ENCODE data around the gene TAC4.
"Not testable (repeated sequence)": the region's sequence is repeated elsewhere in the genome, so short reads cannot be mapped to it uniquely, and the experiment has no call there.

The TAC4 gene

GRCh38 chr17:49842371-49842770 is 5.5 kb downstream of the TAC4 start:
- DNase-seq, result no peak

- no peak for DNase-seq
These were observed 6.3 kb downstream of the TAC4 start for GRCh38 chr17:49841548-49841947.

- DNase-seq, result no peak
These were observed 8.4 kb downstream of the TAC4 start for GRCh38 chr17:49839455-49839854.

GRCh38 chr17:49836111-49837030 is 11.5 kb downstream of the TAC4 start:
- no peak for DNase-seq

- DNase-seq, result no peak
These were observed 12.4 kb downstream of the TAC4 start for GRCh38 chr17:49835472-49835871.

GRCh38 chr17:49834118-49834743 is 13.6 kb downstream of the TAC4 start:
- no peak for DNase-seq

GRCh38 chr17:49832840-49833599 is 14.8 kb downstream of the TAC4 start:
- no peak for DNase-seq

GRCh38 chr17:49830605-49831004 is 17.3 kb downstream of the TAC4 start:
- DNase-seq, result no peak

- DNase-seq, result no peak
These were observed 18.8 kb downstream of the TAC4 start for GRCh38 chr17:49829026-49829425.

- DNase-seq, result not testable (repeated sequence)
These were observed 19.5 kb downstream of the TAC4 start for GRCh38 chr17:49828325-49828724.

- DNase-seq, result no peak
These were observed 22.2 kb downstream of the TAC4 start for GRCh38 chr17:49825645-49826044.

- no peak for DNase-seq
These were observed 24.3 kb downstream of the TAC4 start for GRCh38 chr17:49823614-49824013.

- no peak for DNase-seq
These were observed 25.0 kb downstream of the TAC4 start for GRCh38 chr17:49822829-49823228.

- peak in 2 of 3 experiments; percentile 4 to 44 for DNase-seq
These were observed 26.0 kb downstream of the TAC4 start for GRCh38 chr17:49821916-49822315.

- DNase-seq, result no peak
These were observed 26.4 kb downstream of the TAC4 start for GRCh38 chr17:49821466-49821865.

- no peak for DNase-seq
These were observed 27.1 kb downstream of the TAC4 start for GRCh38 chr17:49820773-49821172.

- no peak for DNase-seq
These were observed 28.2 kb downstream of the TAC4 start for GRCh38 chr17:49819651-49820050.

- no peak for DNase-seq
These were observed 28.7 kb downstream of the TAC4 start for GRCh38 chr17:49819138-49819537.

- no peak for DNase-seq
These were observed 29.9 kb downstream of the TAC4 start for GRCh38 chr17:49817993-49818392.

GRCh38 chr17:49815761-49816281 is 32.0 kb downstream of the TAC4 start:
- DNase-seq, result no peak

GRCh38 chr17:49814781-49815529 is 32.9 kb downstream of the TAC4 start:
- DNase-seq, result no peak

- DNase-seq, result no peak
These were observed 38.8 kb downstream of the TAC4 start for GRCh38 chr17:49809056-49809455.

- no peak for DNase-seq
These were observed 49.1 kb downstream of the TAC4 start for GRCh38 chr17:49798738-49799137.

Measured in NCI-H1417 (cell line).